HCT116 (cell line): ENCODE data around the gene KLHL3.

Source experiments
- CTCF ChIP-seq, 3 experiments: fragments of 200-600 bp in 1 of 3; sonication (generic) in 1 of 3; IDR thresholded peaks in 2 of 3; conservative IDR thresholded peaks in 1 of 3; 2 replicates each; pipeline ENCODE4 v1.5.1; 2012 to 2017; ENCODE audit warnings: low read depth in 2 of 3, low read length in 2 of 3, antibody characterized with exemption in 1 of 3, borderline replicate concordance in 1 of 3, control low read depth in 1 of 3, mild to moderate bottlenecking in 1 of 3, mixed read lengths in 1 of 3, mixed run types in 1 of 3, moderate library complexity in 1 of 3; ENCODE audit not compliant: insufficient read depth in 1 of 3
- ELF1 ChIP-seq: IDR thresholded peaks from 2 replicates; pipeline ENCODE4 v1.6.1; 2012; ENCODE audit warnings: low read depth, borderline replicate concordance
- EZH2phosphoT487 ChIP-seq: fragments of 200-600 bp; IDR thresholded peaks from 2 replicates; pipeline ENCODE4 v1.6.1; 2018; ENCODE audit warnings: antibody characterized with exemption, borderline replicate concordance
- MAX ChIP-seq: IDR thresholded peaks from 2 replicates; pipeline ENCODE4 v1.6.1; 2012
- POLR2A ChIP-seq: IDR thresholded peaks from 2 replicates; pipeline ENCODE4 v1.7.0; 2011; ENCODE audit warnings: borderline replicate concordance; ENCODE audit not compliant: insufficient read depth, insufficient read length; ENCODE audit errors: extremely low read depth
- REST ChIP-seq: IDR thresholded peaks from 2 replicates; pipeline ENCODE4 v1.6.1; 2012; ENCODE audit warnings: low read depth
- SP1 ChIP-seq: IDR thresholded peaks from 2 replicates; pipeline ENCODE4 v1.6.1; 2012; ENCODE audit warnings: low read depth
- SRF ChIP-seq: IDR thresholded peaks from 2 replicates; pipeline ENCODE4 v1.6.1; 2012; ENCODE audit warnings: low read depth

GRCh38 chr5:137760294-137760693 is 24.4 kb upstream of the KLHL3 start:
- no peak for TF ChIP-seq CTCF (IDR thresholded peaks at IDR 0.05 in 2 of 3, conservative IDR thresholded peaks at IDR 0.05 in 1 of 3; ENCODE audit: borderline replicate concordance in 1 of 3, insufficient read depth in 1 of 3, low read depth in 2 of 3, low read length in 2 of 3)
- TF ChIP-seq POLR2A: no peak
- TF ChIP-seq SRF: no peak
- TF ChIP-seq EZH2phosphoT487: no peak
- no peak for TF ChIP-seq ELF1
- TF ChIP-seq SP1: no peak
- TF ChIP-seq REST: no peak
- TF ChIP-seq MAX: no peak
